GM19467 (cell line): Measurements from ENCODE around the gene CDIP1.

Experiments
- ATAC-seq: cut with Tn5 transposase; IDR thresholded peaks from one replicate; pipeline ENCODE4 v1.9.1; 2021; ENCODE audit warnings: mild to moderate bottlenecking, moderate library complexity; ENCODE audit not compliant: unreplicated experiment

Gene CDIP1

DNA sequence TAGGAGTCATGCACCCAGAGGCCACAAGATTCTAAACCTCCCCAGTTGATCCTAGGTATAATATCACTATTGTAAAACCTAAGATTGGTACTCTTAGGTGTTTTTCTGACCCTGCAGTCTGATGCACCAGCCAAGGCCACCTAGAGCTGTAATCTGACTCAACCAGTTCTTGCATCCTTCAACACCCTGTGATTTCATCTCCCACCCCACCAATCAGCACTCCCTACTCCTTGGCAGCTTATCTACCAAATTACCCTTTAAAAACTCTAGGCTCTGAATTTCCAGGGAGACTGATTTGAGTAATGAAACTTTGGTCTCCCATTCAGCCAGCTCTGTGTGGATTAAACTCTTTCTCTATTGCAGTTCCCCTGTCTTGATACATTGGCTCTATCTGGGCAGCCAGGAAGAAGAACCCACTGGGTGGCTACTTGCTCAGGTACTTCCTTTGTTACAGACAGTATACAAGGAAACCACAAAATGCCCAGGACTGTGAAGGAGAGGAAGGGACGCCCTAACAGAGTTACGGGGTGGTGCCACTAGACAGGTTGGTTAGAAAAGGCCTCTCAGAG is 1.2 kb upstream of the CDIP1 start:
- no peak for ATAC-seq

DNA sequence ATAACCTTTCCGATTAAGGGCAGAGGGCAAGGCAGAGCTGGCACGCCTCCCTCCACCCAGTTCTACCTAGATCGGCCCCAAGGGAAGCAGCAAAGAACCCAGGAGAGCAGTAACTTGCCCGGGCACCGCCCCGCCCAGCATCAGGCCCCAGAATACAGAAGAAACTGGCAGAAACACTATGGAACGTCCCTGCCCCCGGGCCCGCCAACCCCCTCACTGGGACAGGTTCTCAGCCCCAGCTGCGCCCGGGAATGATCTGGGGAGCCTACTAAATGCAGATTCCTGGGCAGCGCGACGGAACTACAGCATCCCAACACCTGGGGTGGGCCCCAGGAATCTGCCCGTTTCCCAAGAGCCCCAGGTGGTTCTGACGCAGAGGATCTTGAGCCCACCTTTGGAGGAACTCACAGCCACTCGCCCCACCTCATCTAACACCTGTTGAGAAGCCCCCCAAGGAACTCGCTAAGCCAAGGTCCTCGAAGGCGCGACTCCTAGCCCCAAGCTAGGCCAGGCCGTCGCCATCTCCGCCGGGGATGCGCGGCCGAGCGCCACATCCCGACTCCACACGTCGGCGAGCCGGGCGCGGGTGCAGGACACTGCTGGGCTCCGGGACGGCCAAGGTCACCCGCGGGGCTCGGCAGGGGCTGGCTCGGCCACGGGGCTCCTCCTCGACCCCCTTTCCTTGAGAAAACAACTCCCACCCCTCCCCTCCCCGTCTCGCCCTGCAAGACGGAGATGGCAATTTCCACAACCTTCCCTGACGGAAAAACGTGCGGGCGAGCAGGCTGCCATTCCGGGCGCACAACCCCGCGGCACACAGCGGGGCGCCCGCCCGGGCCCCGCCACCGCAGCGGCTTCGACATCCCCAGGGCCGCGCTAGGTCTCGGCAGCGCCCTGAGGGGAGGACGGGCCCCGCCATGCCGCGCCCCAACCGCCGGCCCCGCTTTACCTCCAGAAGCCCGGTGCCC is 913 bp downstream of the CDIP1 start:
- ATAC-seq: no peak

DNA sequence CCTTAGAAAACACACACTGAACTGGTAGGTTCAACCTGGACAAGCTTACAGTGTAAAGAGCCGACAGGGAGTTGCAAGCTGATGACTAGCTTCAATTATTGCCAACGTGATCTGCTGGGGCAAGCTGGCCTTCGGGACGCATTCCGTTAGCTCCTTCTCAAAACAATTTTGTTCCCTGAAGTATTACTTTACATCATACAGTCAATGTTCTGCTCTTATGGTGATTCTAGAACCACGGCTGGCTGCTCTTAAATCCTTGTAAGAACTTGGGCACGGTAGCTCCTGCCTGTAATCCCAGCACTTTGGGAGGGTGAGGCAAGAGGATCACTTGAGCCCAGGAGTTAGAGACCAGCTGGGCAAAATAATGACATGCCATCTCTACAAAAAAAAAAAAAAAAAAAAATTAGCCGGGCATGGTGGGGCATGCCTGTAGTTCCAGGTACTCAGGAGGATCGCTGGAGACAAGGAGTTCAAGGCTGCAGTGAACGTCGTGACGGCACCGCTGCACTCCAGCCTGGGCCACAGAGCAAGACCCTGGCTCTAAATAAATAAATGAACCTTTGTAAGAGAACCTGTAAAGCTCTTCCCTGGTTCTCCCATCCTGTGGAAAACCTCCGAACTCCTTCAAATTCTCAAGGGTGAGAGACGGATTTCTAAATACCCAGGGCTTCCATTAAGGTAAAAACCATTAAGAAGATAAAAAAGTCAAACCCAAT is 2.0 kb downstream of the CDIP1 start:
- no peak for ATAC-seq

DNA sequence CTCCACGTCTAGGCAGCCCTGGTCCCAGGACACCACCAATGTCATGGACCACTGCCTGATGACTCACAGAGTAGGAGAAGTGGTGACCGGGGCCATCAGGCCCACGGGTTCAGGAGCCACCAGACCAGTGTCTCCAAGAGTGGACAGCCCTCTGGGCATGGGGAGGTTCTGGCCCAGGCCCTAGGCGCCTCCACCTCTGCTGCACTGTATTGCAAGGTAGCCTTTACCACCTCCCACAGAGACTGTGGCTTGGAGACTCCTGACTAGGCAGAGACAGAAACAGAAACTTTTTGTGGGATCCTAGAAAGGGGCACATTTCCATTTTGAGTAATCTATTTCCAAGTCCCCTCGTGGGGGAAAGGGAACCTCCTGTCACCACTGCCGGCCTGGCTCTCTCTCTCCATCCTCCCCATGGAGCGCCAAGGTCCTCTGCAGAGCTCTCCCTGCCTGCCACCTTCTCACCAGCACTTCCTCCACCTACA is 2.9 kb downstream of the CDIP1 start:
- ATAC-seq: no peak

DNA sequence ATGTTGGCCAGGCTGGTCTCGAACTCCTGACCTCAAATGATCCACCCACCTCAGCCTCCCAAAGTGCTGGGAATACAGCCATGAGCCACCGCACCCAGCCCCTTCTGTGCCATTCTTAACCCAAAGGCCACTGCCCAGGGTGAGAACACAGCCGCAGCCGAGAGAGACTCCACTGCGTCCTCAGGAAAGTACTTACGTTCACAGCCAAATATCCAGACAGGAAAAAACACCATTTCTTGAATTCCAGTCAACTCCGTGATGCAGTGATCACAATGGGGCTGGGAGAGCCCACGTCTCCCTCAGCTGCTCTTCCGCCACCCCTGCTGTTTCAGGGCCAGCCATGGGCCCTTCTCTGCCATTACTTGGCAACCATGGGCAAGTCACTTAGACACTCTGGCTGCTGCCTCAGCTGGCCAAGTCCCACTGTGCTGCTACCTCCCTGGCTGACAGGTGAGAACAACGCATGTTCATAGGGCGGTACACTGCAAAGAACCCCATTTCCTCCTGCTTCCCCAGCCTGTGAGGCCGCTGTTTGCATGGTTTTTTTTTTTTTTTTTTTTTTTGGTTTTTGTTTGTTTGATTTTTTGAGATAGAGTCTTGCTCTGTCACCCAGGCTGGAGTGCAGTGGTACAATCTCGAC is 4.3 kb downstream of the CDIP1 start:
- no peak for ATAC-seq

DNA sequence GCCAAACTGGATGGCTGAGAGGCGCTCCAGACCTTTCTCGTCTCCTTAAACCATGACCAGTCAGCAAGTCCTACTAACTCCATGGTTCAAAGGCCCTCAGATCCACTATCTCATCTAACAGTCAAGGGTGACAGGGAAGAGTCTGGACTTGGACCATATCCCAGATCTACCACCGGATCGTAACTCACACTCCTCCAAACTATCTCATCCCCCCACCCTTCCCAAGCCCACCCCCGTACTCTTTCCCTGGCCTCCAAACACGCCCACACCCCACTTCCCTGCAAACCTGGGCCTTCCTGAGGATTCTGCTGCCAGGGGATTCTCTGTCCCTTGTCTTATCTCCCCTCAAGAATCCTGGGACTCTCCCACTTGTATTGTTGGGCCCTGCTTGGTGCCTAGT is 5.1 kb downstream of the CDIP1 start:
- ATAC-seq: no peak

DNA sequence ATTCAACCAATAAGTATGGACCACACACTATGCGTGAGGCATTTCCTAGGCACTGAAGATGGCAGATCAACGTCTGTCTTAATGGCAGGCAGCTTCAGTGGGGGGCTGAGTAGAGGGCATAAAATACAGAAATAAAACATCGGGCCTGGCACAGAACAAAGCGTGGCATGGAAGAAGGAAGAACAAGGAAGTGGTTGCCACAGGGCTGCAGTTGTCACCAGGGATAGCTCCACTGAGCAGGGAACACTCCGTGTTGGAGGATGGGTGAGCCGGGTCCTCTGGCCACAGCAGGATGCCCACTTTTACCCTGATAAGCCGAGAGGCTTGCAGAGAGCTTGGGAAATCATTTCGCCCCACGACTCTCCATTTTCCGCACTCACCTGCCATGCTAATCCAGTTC is 6.3 kb downstream of the CDIP1 start:
- no peak for ATAC-seq

DNA sequence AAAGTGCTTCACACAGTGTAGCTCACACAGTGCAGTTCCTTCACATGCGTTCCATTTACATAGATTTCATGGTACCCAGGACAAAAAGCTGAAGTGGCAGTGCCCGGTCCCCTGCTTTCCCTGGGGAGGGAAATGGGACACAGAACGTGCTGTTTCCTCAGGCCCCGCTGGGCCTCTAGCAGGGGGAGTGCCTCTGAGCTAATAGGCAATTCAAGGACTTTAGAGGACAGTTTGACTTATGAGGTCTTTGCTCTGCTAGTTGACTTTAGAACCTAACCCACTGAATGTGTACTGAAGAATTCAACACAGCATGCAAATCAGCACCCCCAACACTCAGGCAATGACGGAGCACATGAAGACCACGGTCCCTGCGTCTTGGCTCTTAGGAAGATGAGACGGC is 6.8 kb downstream of the CDIP1 start:
- ATAC-seq: no peak

DNA sequence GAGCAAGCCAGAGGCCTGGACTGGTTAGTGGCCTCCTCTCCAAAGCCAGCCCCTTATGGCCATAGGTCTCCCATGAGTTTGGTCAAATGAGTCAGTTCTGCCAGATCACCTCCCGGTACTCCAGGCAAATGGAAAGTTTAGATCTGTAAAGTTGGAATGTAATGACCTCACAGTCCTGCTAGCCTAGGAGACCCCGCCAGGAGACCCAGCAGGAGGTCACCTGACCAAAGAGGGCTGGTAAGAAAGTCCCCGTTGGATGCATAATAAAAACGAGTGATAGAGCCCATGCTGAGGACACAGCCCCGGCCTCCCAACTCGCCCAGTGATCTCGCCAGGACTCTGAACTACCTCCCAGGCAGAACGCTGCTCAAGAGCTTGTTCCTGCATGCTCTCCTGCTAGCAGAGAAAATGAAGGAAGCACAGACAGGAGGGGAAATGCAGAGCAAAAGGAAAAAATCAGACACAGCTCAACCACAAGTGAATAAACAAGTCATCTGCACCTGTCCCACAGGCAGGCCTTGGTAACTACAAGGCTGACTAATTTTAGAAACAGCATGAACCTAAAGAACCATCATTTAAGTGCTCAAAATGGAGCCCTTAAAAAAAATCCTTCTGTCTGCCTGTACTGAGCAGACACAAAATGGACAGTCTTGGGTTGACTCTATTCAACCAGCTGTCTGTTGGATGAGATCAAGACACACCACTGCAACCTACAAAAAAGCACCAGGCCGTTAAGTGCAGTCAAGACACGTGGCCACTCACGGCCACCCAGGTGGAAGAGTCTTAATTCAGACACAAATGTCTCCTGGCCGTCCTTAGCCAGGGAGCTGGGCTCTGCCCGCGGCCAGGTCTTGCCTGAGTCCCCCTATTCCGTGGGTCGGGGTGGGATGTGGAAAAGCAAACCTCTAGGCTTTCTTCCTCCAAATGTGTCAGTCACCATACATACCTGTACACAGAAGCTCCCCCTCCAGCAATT is 9.2 kb downstream of the CDIP1 start:
- no peak for ATAC-seq

DNA sequence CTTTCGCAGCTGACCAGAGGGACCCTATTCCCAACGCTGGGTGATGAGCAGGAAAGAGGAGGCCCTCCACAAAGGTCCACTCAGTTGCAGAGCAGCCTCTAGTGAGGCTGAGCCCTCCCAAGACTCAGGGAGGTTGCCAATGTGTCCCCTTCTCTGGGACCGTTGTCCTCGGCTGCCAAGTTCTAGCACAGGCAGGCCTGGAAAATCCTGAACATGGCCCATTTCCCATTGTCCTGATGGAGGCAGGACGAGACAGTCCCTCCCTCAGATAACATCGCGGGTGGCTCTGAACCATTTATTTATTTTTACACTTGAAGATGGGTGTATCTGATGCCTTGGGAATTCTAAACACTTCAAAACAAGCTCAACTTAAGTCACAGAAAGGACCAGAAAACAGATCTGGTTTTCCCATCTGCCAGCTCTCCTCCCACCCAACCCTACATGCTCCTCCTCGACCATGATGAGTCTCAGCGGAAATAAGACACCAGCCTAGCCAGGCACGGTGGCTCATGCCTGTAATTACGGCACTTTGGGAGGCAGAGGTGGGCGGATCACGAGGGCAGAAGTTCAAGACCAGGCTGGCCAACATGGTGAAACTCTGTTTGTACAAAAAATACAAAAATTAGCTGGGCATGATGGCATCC is 12.8 kb downstream of the CDIP1 start:
- no peak for ATAC-seq

DNA sequence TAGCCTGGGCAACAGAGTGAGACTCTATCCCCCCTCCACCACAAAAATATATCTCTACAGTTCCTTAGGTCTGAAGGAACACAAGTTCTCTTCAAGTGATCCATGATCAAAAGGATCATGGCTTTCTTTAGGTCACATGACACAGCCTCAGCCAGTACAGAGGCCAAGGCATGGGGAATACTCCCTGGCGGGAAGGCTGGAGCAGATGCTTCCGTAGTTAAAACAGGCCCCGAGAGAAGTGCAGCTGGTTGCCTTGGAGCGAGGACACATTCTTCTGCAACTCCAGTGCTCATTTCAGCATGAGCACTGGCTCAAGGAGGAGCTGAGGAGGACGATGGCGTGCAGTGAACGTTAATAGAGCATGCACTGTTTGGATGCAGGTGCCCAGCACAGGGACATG is 13.5 kb downstream of the CDIP1 start:
- no peak for ATAC-seq

DNA sequence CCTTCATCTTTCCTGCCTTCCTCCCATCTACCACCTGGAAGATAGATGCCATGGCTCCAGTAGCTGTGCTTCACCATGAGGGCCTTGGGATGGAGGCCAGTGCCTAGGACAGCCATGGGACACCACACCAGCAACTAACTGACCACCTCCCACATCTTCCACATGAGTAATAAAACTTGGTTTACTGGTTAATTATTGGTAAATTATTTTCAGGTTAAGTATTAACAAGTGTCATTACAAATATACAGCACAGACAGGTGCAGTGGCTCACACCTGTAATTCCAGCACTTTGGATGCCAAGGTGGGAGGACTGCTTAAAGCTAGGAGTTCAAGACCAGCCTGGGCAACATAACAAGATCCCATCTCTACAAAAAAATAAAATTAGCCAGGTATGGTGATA is 14.0 kb downstream of the CDIP1 start:
- ATAC-seq: no peak

DNA sequence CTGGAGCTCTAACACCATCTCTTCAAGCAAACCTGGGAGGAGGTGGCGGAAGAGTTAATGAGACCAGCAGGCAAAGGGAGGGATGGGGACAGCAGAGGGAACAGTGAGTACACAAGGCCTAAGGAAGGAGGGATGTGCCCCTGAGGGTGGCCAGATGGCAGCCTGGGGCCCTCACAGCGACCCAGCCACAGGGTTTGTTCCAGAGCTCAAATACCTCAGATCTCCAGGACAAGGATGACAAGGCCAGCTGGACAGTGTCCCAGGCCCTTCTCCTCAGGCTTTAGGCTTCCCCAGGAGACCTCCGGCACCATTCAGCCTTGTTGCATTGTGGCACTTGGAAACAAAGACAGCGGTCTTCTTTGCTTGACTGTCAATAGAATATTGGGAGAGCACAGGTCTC is 14.9 kb downstream of the CDIP1 start:
- ATAC-seq: no peak

DNA sequence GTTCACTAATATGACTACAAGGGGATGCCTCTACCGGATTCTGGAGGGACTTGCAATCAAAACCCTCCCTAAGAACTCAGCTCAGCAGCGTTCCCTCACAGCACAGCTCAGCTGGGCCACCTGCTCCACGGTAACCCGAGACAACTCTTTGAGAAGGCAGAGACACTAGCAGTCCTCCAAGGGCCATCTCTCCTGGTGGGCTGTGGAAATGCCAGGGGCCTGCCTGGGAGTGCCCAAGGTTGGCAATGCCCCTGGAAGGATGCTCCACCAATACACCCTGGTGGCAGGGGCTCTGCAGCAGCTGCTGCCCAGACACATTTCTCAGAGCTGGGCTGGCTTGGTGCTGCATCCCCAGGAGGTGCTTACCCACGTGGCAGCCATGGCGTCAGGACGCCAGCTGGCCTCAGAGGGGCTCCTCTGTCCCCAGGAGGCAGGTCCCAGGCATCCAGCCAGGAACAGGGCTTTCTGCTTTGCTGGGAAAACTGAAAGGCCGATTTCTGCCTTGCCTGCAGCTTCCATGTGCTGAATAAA is 16.5 kb downstream of the CDIP1 start:
- no peak for ATAC-seq

DNA sequence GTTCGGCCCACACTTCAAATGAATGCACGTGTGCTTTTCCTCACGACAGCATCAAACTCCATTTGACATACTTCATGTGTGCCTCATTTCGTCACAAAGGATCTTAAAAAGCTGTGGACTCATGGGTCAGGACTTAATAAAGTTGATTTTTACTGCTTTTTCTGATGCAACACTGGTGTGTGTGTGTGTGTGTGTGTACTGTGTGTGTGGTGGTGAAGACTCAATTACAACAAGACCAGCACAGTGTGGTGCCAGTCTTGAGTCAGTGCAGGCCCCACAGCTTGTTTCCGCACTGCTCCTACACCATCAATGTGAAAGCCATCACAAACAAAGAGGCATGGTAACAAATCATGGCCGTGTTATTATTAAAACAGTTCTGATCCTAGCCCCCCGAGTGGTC is 17.7 kb downstream of the CDIP1 start:
- no peak for ATAC-seq

DNA sequence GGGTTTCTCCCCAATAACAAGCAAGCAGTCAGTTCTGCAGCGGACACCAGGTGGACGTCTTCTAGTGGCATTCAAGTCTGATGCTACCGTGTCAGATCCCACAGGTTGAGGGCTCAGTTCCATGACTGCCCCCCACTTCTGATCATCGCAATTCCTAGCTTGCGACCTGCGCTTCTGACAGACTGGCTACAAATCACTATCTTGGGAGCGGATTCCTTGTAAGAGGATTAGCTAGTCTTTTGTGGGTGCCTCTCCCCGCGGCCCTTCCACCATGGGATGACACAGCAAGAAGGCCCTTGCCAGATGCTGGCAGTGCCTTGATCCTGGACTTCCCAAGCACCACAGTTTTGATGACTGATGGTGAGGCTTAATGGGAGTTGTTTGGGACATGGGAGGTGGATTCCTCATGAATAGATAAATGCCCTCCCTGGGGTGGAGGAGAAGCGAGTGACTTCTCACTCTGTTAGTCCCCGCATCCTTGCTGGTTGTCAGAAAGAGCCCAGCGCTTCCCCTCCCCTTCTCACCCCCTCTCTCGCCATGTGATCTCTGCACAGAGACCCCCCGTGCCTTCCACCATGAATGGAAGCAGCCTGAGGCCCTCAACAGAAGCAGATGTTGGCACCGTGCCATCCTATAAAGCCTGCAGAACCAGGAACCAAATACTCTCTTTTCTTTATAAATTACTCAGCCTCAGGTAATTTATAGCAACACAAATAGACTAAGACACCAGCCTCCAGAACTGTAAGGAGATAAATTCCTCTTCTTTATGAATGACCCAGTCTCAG is 19.1 kb downstream of the CDIP1 start:
- ATAC-seq: no peak

DNA sequence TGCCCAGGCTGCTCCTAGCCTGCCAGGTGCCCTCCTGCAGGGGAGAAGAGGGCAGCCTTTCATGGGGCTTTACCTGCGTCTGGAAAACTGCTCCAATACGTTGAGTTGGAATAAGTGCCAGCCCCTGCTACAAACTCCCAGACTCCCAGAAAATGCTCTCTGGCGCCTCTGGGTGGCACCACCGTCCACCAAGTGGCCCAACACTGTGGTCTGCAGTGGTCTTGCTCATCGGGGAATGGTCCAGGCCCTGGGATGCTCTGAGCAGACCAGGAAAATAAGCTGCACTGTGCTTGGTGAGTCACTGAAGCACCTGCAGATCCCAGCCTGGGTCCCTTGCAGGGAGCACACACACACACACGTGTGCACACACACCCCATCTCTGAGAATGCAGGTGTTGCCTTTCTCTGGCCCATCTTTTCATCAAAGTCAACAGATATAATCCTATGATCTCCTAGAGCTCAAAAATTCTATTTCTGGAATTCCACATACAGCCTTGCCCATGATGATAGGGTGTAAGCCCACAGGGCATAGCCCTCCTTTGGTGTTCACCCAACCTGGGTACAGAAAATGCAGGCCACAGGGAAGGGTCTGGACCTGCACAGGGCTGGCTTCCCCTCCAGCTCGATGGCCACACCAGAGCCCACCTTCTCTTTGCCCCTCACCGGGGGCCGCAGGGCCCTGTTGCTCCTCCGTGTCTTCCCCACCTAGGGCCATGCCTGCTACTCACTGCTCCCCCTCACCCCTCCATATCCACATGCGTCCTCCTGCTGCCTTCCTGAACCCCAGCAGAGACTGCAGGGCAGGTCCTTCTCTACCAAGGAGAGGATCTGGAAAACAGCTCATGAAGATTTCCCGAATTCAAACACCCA is 20.5 kb downstream of the CDIP1 start:
- ATAC-seq: no peak
